ENCODE data around the gene GRHPR.

GRHPR gene

DNA sequence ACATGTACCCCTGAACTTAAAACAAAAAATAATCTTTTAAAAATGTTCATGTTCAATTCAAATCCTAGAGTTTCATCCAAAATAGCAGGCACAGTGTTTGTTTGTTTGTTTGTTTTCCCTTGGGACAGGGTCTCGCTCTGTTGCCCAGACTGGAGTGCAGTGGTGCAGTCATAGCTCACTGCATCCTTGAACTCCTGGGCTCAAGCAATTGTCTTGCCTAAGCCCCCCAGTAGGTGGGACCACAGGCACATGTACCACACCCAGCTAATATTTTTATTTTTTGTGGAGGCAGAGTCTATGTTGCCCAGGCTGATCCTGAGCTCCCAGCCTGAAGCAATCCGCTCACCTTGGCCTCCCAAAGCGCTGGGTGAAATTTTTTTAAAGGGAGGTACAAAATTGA is 58.3 kb downstream of the GRHPR start:
- H3K27ac ChIP-seq: no peak overlapping the region
- ChIA-PET POLR2A (ENCODE audit: low non-redundant PET) (no interaction called here), CTCF (interaction anchor here (0.5 kb wide), 1 partner anchor 913 kb away, joined by 3 read pairs; no protein-coding TSS in a partner anchor)

DNA sequence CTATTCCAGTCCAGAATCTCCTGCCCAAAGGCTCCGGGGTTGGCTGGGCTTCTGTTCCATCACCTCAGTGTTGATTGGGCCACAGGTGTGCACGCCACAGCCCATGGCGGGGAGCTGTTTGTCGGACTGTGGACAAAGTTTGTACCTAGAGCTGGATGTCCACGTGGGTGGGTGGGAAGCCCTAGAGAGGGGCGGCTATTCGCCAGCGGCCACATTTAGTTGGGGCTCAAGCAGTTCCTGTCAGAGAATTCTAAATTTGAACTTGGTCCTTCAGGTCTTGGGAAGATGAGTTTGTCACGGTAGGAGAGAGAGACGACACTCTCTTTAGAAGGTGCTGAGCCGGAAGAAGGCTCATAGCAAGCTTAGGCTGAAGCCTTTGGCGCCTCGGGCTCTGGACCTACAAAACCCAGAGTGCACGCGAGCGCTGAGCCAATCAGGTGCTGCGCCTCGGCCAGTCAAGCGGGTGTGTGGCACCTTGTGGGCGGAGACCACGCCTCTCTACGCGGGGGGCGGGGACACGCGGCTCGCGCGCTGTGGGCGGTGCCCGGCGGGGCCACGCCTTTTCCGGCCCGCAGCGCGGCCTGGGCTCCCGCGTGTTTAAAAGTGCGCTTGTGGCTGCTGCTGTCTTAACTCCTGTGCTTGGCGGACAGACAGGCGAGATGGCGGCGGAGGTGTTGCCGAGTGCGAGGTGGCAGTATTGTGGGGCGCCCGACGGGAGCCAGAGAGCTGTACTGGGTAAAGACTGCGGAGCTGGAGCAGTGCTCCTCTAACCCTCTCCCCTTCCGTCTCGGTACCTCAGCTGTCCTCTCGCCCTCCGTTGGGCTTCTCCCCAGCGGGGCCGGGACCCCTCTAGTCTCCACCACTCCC is 63.1 kb downstream of the GRHPR start, which contains the start of gene POLR1E:
TSS of gene POLR1E (plus strand) at position 560 of the 867 bp plus-strand sequence. CDS start at position 660, 100 bp downstream.
- DNase-seq (ENCODE audit: low spot score): peak; percentile 98
- TF ChIP-seq, protein P1, sequence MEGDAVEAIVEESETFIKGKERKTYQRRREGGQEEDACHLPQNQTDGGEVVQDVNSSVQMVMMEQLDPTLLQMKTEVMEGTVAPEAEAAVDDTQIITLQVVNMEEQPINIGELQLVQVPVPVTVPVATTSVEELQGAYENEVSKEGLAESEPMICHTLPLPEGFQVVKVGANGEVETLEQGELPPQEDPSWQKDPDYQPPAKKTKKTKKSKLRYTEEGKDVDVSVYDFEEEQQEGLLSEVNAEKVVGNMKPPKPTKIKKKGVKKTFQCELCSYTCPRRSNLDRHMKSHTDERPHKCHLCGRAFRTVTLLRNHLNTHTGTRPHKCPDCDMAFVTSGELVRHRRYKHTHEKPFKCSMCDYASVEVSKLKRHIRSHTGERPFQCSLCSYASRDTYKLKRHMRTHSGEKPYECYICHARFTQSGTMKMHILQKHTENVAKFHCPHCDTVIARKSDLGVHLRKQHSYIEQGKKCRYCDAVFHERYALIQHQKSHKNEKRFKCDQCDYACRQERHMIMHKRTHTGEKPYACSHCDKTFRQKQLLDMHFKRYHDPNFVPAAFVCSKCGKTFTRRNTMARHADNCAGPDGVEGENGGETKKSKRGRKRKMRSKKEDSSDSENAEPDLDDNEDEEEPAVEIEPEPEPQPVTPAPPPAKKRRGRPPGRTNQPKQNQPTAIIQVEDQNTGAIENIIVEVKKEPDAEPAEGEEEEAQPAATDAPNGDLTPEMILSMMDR (conservative IDR thresholded peaks at IDR 0.05; ENCODE audit: low read depth): no peak
- ChIA-PET POLR2A (ENCODE audit: low non-redundant PET) (interaction anchor here (0.5 to 1.6 kb wide), 3 partner anchors 19 to 199 kb away, joined by 3 read pairs; partner anchors contain the start of gene ZBTB5), CTCF (interaction anchor here (0.6 to 1.5 kb wide), 2 partner anchors 10 to 97 kb away, joined by 3 to 5 read pairs; no protein-coding TSS in a partner anchor)
- H3K27ac ChIP-seq: peak within 1 kb of the TSS; percentile 79

More for the DNA sequence above, 58.3 kb downstream of the GRHPR start:
- TF ChIP-seq, protein P1 (conservative IDR thresholded peaks at IDR 0.05; ENCODE audit: low read depth): no peak
- DNase-seq (ENCODE audit: low spot score): no peak

DNA sequence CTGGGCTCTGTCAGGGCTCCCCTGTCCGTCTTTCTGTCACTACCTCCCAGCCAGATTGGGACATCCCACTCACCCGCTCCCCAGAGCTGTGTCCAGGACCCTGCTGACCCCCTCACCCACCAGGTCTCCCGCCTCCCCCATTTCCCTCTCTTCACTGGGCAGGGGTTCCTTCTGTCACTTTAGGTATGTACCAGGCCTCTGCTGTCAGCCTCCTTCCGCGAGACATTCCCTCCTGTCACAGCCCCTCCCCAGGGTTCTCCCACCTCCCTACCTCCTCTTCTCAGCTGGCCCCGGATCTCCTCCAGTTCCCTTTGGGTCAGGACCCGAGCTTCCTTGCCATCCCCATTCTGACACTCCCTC is 63.7 kb downstream of the GRHPR start:
- TF ChIP-seq, protein P1 (conservative IDR thresholded peaks at IDR 0.05; ENCODE audit: low read depth): no peak
- ChIA-PET POLR2A (ENCODE audit: low non-redundant PET) (interaction anchor here (0.5 to 1.6 kb wide), 3 partner anchors 20 to 199 kb away, joined by 3 read pairs; partner anchors contain the start of gene ZBTB5), CTCF (interaction anchor here (0.7 to 1.5 kb wide), 3 partner anchors 9 to 217 kb away, joined by 4 to 5 read pairs (median 4); no protein-coding TSS in a partner anchor)
- no peak for DNase-seq (ENCODE audit: low spot score)
- H3K27ac ChIP-seq: peak overlapping the region; percentile 79
